HG02970 (cell line): ENCODE data around the gene DPH3.

Source experiments
- ATAC-seq: cut with Tn5 transposase; IDR thresholded peaks from one replicate; pipeline ENCODE4 v1.9.1; 2021; ENCODE audit warnings: mild to moderate bottlenecking, moderate library complexity, moderate number of reproducible peaks; ENCODE audit not compliant: unreplicated experiment, low FRiP score

DPH3 gene

GRCh38 chr3:16239086-16239770 lies 25.5 kb downstream of the DPH3 start:
- no peak for ATAC-seq

GRCh38 chr3:16236856-16237393 lies 27.8 kb downstream of the DPH3 start:
- ATAC-seq, result no peak

DNA sequence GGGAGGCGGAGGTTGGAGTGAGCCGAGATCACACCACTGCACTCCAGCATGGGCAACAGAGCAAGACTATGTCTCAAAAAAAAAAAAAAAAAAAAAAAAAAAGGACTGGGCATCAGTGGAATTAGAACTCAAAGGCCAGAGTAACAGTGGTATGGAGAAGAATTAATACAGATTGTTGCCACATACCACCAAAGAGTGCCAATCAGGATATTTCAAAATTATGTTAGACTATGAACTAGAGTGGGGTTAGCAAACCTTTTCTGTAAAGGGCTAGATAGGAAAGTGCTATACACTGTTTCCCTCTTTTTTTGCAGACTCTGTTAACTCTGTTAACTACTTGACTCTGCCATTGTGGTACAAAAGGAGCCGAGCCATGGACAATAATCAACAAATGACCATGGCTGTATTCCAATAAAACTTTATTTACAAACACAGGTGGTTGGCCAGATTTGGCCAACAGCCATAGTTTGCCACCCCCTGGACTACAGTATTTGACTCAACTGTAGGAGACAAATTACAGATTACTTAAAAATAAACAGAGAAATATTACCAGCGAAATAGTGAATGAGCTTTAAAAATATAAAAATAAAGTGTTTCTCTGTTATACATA lies 28.6 kb downstream of the DPH3 start:
- no peak for ATAC-seq

DNA sequence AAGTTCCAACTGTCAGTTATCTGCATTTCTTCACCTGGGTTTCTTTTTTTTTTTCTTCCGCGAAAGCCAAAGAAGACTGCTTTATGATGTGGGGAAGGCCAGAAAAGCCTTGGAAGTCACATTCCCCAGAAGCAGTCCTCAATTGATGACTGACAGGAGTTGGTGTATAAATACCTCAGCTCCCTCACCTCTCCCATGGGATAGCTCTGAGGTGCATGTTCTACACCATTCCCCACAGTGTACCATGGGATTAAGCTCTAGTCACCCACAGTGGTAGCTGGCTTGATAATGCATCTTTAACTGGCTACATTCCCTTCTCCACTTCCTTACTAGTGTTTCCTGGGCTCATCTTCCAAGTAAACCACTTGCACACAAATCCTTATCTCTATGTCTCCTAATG lies 30.5 kb downstream of the DPH3 start:
- no peak for ATAC-seq

- no peak for ATAC-seq
Measured at GRCh38 chr3:16233806-16234205, 30.9 kb downstream of the DPH3 start.

- ATAC-seq, result no peak
Measured at GRCh38 chr3:16231983-16232382, 32.8 kb downstream of the DPH3 start.

DNA sequence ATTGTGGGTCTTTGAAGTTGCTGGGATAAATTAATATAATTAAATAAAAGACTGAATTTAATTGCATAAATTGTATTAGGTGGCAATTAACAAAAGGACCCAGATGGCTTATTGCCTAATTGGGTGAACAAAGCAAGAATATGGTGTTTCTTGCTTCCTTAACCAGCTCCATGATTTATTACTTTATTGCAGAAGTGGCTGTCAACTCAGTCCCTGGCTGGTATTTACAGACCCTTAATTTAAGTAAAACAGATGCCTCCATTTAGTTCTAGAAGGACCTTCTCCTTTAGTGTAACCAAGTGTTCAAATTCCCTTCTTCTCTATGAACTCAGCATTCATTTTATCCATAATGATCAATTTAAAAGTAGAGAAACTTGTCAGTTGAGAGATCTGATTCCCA lies 35.1 kb downstream of the DPH3 start:
- no peak for ATAC-seq

GRCh38 chr3:16227566-16227965 lies 37.2 kb downstream of the DPH3 start:
- ATAC-seq, result no peak

GRCh38 chr3:16224325-16224724 lies 40.4 kb downstream of the DPH3 start:
- ATAC-seq, result no peak

- no peak for ATAC-seq
Measured at GRCh38 chr3:16222547-16222946, 42.2 kb downstream of the DPH3 start.

DNA sequence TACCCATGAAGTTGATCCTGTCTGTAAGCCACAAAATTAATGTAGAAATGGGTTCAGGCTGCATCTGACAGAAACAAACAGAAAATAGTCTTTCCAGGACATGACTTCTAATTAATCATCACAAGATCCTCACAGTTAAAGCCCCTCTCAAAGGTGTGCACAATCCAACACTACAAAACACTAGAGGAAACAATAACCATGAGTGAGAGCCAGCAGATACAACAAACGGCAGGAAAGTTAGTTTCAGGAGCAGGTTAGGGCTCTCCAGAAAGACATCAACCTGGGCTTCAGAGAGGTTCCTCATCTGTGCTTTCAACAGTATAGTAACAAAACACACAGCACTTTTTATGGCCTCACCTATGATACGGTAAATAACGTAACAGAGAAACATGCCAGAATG lies 42.8 kb downstream of the DPH3 start:
- no peak for ATAC-seq

- ATAC-seq, result no peak
Measured at GRCh38 chr3:16219777-16220176, 45.0 kb downstream of the DPH3 start.

DNA sequence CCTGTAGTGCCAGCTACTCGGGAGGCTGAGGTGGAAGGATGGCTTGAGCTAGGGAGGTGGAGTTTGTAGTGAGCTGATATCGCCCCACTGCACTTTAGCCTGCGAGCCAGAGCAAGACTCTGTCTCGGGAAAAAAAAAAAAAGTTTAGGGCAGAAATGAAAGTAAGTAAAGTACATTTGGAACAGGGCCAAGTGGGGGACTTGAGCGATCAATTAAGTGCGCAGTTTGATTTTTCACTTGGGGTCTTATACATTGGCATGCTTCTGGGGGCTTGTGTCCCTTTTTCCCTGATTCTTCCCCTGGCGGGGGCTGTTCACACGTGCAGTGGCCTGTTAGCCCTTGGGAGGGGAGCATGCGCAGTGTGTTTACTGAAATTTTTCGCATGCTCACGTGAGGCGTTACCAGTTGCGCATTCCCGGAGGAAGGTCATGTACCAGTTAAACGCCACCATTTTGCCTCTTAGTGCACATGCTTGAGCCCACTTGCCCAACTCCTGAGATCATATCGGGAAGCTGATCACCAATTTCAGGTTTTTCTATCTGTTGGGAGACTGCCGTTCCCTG lies 48.3 kb downstream of the DPH3 start:
- no peak for ATAC-seq

DNA sequence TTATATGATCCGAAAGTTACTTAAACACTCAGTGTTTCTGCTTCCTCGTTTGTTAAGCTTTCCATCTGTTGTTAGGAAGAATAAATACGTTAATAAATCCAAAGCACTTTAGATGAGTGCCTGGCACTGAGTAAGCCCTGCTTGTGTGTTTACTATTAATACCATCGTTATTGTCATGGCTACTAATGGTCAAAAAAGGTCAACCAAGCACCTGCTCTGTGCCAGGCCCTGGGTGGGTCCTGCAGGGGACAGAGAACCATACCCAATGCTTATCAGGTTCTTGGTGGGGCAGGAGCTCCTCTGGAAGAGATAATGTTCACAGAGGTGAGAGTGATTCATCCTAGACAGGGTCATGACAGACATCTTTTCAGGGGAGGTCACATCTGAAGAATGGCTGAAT lies 50.4 kb downstream of the DPH3 start:
- ATAC-seq, result no peak

DNA sequence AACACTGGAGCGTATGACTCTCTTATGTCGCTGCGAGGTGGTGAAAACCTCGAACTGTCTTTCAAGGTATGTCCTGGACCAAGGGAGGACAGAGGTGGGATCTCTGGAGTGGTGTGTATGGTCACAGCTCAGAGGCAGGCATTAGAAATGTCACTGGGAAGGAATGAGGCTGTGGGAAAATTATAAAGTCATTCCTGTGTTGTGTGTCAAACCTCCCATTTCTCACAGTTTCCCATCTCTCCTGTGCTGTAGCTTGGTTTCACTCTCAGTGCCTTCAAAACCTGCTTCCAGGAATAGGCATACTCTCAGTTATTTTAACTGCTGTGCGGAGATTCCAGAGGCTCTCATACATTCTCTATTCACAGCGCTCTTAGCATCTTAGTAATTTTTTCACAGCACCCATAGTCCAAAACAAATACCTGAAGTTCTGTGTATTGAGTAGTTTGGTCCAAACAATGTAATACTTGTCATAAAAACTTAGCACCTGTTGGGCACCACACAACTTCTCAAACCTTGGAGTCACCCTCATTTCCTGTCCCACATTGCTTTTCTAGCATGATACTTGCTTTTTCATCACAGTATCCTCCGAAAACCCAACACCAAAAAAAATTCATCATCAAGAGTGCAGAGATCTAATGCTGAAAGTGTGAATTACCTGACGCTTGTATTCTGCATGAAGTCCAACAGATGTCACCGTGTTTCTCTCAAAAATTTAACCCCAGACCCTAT lies 53.4 kb downstream of the DPH3 start:
- no peak for ATAC-seq
